Measurements from ENCODE around the gene NAT14.
A peak's percentile ranks its signal among the peaks of the same experiment; 100 is the strongest.
"Not testable (repeated sequence)": the region's sequence is repeated elsewhere in the genome, so short reads cannot be mapped to it uniquely, and the experiment has no call there.

The NAT14 gene

GRCh38 chr19:55484593-55485438 lies at the start of gene NAT14:
Gene NAT14 (plus strand): TSS chr19:55485188. CDS start chr19:55485709, 521 bp downstream.
- peak; percentile 40 for DNase-seq (ENCODE audit: low read depth)

- no peak for DNase-seq (ENCODE audit: low read depth)
Observed at GRCh38 chr19:55436847-55437246, 48.1 kb upstream of the NAT14 start.

GRCh38 chr19:55437410-55437809 lies 47.6 kb upstream of the NAT14 start:
- no peak for DNase-seq (ENCODE audit: low read depth)

GRCh38 chr19:55439052-55439451 lies 45.9 kb upstream of the NAT14 start:
- no peak for DNase-seq (ENCODE audit: low read depth)

GRCh38 chr19:55440411-55441105 lies 44.4 kb upstream of the NAT14 start:
- no peak for DNase-seq (ENCODE audit: low read depth)

GRCh38 chr19:55441319-55441691 lies 43.7 kb upstream of the NAT14 start:
- no peak for DNase-seq (ENCODE audit: low read depth)

- no peak for DNase-seq (ENCODE audit: low read depth)
Observed at GRCh38 chr19:55441692-55442321, 43.2 kb upstream of the NAT14 start.

- no peak for DNase-seq (ENCODE audit: low read depth)
Observed at GRCh38 chr19:55442372-55442961, 42.5 kb upstream of the NAT14 start.

GRCh38 chr19:55443045-55443823 lies 41.8 kb upstream of the NAT14 start, which contains the start of gene SHISA7:
Gene SHISA7 (minus strand): TSS chr19:55443300. CDS start chr19:55442863, 437 bp downstream.
- no peak for DNase-seq (ENCODE audit: low read depth)

- no peak for DNase-seq (ENCODE audit: low read depth)
Observed at GRCh38 chr19:55443824-55444480, 41.0 kb upstream of the NAT14 start.

- no peak for DNase-seq (ENCODE audit: low read depth)
Observed at GRCh38 chr19:55444646-55445045, 40.3 kb upstream of the NAT14 start.

- DNase-seq (ENCODE audit: low read depth), result no peak
Observed at GRCh38 chr19:55446060-55446459, 38.9 kb upstream of the NAT14 start.

GRCh38 chr19:55447421-55448174 lies 37.4 kb upstream of the NAT14 start:
- no peak for DNase-seq (ENCODE audit: low read depth)

- not testable (repeated sequence) for DNase-seq (ENCODE audit: low read depth)
Observed at GRCh38 chr19:55448175-55448490, 36.9 kb upstream of the NAT14 start.

- DNase-seq (ENCODE audit: low read depth), result no peak
Observed at GRCh38 chr19:55449469-55449868, 35.5 kb upstream of the NAT14 start.

GRCh38 chr19:55451163-55451964 lies 33.6 kb upstream of the NAT14 start:
- DNase-seq (ENCODE audit: low read depth), result no peak

- DNase-seq (ENCODE audit: low read depth), result no peak
Observed at GRCh38 chr19:55451965-55452748, 32.8 kb upstream of the NAT14 start.

GRCh38 chr19:55452749-55453346 lies 32.1 kb upstream of the NAT14 start:
- no peak for DNase-seq (ENCODE audit: low read depth)

Measured in activated T-cell treated with anti-CD3 and anti-CD28 coated beads for 1 hour (primary cell).